ENCODE measurements around the gene NKX2-1.

The NKX2-1 gene

DNA sequence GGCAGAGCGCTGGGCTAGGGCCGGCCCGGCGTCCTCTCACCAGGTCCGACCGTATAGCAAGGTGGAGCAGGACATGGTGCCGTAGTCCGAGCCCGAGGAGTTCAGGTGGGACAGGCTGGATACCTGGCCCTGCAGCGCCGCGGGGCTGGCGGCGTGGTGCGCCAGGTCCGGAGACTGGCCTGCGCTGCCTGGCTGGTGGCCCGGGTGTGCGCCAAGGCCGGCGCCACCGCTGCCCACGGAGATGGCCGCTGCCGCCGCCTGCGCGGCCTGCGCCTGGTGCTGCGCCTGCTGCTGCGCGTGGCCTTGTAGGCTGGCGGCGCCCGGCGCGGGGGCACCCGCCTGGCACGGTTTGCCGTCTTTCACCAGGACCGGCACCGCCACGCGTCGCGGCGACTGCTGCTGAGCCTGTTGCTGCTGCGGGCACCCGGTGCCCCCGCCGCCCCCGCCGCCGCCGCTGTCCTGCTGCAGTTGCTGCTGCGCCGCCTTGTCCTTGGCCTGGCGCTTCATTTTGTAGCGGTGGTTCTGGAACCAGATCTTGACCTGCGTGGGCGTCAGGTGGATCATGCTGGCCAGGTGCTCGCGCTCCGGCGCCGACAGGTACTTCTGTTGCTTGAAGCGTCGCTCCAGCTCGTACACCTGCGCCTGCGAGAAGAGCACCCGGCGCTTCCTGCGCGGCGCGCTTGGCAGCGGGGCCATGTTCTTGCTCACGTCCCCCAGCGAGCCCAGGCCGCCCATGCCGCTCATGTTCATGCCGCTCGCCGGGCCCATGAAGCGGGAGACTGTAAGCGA, 2.6 kb downstream of the NKX2-1 start:
- peak in 1 of 2 experiments; percentile 60 for DNase-seq

- DNase-seq: no peak
Observed at GRCh38 chr14:36516719-36517241, 3.3 kb downstream of the NKX2-1 start.

- DNase-seq: no peak
Observed at GRCh38 chr14:36515896-36516718, 3.9 kb downstream of the NKX2-1 start.

- no peak for DNase-seq
Observed at GRCh38 chr14:36515105-36515593, 4.9 kb downstream of the NKX2-1 start.

DNA sequence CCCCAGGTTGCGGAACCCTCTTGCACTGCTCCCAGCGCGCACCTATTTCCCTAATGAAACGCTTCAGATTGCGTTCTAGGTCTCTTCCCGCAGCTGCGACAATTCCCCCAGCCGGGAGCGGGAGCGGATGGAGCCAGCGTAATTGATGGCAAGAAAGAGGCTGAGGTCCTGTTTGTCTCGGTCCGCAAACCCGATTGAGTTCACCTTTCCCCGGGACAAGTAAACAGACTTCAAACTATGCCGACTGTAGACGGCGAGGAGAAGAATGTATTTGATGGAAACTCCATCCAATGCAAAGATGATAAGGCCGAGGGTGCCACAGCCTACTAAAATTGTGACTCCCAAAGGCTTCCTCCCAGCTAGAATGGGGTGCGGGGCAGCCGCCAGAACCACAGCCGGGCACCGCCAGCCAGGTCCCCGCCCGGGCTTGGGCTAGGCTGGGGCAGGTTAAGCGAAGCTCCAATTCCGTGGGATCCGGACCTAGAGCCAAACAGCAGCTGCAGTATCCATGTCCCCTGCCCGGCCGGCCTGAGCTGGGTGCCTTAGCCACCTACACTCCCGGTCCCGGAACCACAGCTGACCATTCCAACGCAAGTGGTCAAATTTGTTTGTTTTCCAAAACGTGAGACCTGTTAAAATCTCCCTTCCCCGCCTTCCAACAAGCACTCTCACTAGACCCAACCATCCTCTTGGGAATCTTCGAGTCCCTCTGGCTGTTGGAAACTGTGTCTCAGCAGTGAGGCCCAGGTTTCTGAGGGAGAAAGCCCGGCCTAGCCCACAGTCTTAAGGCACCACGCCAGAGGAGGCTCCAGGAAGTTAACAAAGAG, 5.5 kb downstream of the NKX2-1 start:
- no peak for DNase-seq

DNA sequence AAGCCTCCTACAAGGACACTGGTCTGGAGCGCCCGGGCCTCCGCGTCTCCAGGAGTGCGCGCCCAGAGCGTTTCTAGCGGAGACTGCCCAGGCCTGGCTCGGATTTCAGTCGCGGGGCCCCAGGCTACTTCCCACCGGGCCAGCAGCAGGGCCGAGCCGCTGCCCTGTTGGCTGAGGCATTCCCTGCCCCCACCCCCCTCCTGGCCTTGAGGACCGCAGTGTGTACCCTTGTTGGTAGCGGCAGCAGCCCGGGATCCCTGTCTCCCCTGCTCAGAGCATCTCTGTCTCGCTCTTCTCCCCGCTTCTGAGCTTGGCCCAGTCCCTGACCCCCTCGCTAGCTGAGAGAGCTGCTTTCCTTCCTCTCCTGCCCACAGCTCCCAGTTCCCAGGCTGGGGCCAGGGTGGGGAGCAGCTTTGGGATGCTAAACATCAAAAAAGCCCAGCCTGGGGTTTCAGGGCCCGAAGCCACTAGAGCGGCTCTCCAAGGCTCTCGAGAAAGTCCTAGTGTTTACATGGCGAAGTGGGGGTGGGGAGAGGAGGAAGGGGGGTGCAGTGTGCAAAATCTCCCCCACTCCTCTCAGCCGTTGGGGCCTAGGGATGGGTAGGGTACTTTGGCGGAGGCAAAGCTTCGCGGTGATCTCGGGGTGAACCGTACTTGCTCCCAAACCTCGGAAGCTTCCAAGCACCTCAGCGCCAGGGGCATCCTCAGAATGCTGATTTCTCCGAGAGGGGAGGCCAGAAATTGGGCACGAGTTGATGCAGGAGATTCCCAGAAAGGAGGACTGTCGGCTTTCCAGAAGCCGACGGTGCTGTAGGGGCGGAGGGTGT, 6.4 kb downstream of the NKX2-1 start:
- DNase-seq: peak in 1 of 2 experiments; percentile 17

DNA sequence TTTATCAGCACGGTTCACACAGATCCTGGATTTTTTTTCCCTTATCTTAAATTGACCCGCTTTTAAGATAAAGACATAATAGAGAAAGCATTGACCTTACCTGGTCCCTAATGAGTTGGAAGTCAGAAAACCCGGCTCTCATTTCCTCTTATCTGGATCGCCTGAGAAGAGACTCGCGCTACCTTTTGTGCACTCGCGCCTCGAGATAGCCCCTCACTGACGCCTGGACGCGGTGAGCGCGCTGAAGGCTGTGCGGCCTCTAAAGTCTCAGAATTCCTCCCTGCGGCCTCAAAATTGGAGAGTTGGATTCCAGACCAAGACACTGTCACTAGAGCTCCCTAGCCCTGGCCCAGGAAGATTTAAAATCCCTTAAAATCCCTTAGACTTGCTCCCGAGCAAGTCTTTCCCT, 7.0 kb downstream of the NKX2-1 start:
- DNase-seq: no peak

GRCh38 chr14:36512585-36513003, 7.4 kb downstream of the NKX2-1 start:
- no peak for DNase-seq

DNA sequence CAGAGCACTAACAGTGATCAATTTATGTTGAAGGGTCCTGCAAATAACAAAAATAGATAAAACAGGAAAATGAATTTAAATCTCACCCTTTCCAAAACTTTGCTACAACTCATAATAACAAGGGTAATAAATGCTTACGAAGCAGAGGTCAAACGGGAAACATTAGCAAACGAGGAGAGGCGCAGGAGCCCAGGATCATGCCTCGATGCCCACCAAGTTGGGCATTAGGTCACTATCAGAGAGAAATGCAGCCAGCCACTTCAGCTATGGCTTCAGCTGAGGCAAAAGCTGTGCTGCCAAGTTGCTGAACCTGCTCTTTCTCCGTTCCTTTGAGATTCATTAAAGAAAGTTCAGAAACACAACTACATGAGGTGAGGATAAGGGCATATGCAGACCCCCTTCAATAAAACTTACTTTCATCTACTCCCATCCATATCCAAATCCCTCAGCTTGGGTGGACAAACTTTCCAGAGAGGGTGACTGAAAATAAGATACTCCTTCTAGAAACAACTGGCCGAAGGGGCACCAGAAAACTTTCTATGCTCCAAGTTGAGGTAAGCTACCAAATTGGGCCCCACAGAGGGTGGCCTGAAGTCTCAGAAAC, 7.9 kb downstream of the NKX2-1 start:
- no peak for DNase-seq

GRCh38 chr14:36510874-36511273, 9.2 kb downstream of the NKX2-1 start:
- no peak for DNase-seq

DNA sequence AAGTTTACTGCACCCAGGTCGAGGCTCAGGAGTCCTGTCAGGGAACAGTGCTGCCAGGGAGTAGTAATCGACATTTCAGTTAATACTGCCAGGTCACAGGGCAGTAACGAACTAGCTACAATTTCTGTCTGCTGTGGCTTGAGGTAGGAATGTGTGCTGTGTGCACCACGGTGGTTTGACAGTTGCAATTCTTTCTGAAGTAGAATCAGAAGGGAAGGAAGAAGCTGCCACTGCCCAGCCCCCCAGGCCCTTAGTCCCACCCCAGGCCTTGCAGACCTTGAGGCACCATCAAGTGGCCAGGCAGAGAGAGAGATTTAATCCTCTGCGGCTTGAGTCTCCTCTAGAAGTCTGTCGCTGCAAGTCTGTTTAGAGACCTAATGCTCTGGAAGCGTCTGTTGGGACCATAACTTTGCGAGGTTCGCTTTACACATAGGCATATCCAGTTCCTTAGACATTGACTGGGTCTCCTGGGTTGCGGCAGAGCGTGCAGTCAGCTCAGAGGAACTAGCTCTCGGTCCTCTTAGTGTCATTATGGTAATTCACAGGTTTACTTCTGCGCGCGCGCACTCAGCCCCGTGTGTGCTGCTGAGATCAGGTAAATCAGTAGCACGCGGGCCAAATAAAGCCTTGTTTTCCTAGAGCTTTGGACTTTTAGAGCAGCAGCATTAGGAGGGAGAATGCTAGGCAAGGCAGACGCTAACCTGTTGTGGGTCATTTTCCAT, 9.8 kb downstream of the NKX2-1 start:
- peak; percentile 32 to 57 for DNase-seq

- peak in 1 of 2 experiments; percentile 10 for DNase-seq
Observed at GRCh38 chr14:36509069-36509917, 10.7 kb downstream of the NKX2-1 start.

- DNase-seq: peak in 1 of 2 experiments; percentile 15
Observed at GRCh38 chr14:36508418-36509068, 11.5 kb downstream of the NKX2-1 start.

- DNase-seq: no peak
Observed at GRCh38 chr14:36507847-36508417, 12.1 kb downstream of the NKX2-1 start.

DNA sequence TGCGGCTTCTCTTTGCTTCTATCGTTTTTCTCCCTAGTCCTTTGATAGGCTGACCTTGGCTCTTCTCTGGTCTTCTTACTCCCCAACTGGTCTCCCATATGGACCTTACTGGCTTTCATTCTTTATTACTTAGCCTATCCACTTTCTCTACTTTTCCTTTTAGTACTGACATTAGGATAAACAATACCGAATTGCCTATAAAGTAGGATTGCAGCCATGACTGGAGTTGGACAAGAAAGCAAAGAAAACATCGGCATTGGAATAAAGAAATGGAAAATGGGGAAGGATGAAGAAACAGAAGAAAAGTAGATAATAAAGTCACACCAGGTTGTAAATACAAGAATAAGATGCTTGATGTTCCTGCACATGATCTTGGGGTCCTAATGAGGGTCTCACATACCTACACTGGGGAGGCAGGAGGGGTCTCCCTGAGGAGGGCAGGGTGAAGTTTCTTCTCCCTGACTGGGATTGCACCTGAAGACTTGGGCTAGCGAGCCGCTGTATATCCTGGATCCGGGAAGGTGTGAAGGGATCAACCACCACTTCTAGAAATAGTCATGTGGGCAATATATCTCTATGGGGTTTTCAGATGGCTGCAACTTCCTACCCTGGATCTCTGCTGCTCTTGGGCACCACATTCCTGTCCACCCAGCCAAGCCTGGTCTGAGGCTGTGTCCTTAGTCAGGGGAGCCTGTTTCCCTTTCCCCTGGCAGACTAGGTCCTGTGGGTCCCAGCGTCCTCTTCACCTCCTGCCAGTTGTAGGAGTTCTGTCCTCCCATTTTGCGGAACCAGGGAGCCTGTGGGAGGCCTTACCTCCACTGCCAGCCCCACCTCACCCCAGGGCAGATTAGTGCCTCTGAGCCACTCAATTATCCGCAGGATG, 13.1 kb downstream of the NKX2-1 start:
- no peak for DNase-seq

- no peak for DNase-seq
Observed at GRCh38 chr14:36505892-36506731, 13.9 kb downstream of the NKX2-1 start.

All from NCI-H526 (cell line).